GM12892 (cell line): ENCODE data around the gene IFT122.

ENCODE experiments used
- POLR2A ChIP-seq: IDR thresholded peaks from 2 replicates; pipeline ENCODE4 v1.6.1; 2011; ENCODE audit warnings: low read depth, low read length, control low read depth
- POLR2AphosphoS5 ChIP-seq: IDR thresholded peaks from 2 replicates; pipeline ENCODE4 v1.6.1; 2011; ENCODE audit warnings: low read depth, low read length, control low read depth
- TAF1 ChIP-seq: IDR thresholded peaks from 2 replicates; pipeline ENCODE4 v1.6.1; 2011; ENCODE audit warnings: low read depth, mild to moderate bottlenecking, control low read depth, low read length, borderline replicate concordance

DNA sequence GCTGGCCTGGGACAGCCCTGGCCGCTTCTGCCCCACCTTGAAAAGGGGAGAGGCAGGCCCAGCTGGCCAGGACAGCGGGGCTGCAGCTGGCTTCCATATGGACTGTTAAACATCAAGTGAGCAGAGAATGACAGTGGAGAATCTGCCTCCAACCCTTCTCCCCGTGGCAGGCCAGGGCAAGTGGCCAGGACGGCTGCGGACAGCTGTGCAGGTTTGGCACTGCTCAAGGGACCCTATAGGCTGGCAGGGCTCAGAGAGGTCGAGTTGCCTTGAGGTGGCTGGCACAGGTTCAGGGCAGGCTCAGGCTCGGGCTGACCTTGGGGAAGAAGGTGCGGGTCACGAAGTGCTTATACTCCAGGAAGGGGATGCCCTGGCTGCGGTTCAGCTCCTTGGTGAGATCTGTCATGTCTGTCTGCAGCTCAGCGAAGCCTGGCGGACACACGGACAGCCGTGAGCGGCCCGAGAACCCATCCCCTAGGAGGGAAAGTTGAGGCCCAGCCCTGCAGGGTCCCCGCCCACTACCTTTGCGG, 127.2 kb downstream of the IFT122 start:
- TF ChIP-seq POLR2A, result no peak
- no peak for TF ChIP-seq TAF1
- TF ChIP-seq POLR2AphosphoS5, result no peak
